SK-N-SH treated with all-trans-retinoic acid at 6 μM for 48 hours (cell line): ENCODE results near the gene TTC23L.
"Not testable (repeated sequence)": the region's sequence is repeated elsewhere in the genome, so short reads cannot be mapped to it uniquely, and the experiment has no call there.

Source experiments
- ATAC-seq: fragments of 200-7000 bp; cut with Tn5 transposase; 3 replicates; pipeline ENCODE4 v1.9.1; 2020; ENCODE audit warnings: mild to moderate bottlenecking, moderate library complexity
- ARNTL ChIP-seq: fragments of 450-650 bp; formaldehyde crosslinking; IDR thresholded peaks from 2 replicates; pipeline ENCODE4 v1.5.0; 2020; ENCODE audit warnings: low read depth, mild to moderate bottlenecking, moderate library complexity, borderline replicate concordance
- BACH2 ChIP-seq: fragments of 250-450 bp; sonication (Bioruptor Pico); IDR thresholded peaks from 2 replicates; pipeline ENCODE4 v1.9.0; 2021; ENCODE audit warnings: mild to moderate bottlenecking, borderline replicate concordance
- CREB5 ChIP-seq: fragments of 250-450 bp; sonication (Bioruptor Pico); IDR thresholded peaks from 2 replicates; pipeline ENCODE4 v1.5.1; 2020; ENCODE audit warnings: low read depth, mild to moderate bottlenecking, moderate library complexity
- CSDC2 ChIP-seq: fragments of 250-450 bp; sonication (Bioruptor Pico); IDR thresholded peaks from 2 replicates; pipeline ENCODE4 v1.5.0; 2020; ENCODE audit warnings: mild to moderate bottlenecking, moderate library complexity
- ESRRG ChIP-seq: fragments of 250-450 bp; sonication (Bioruptor Pico); IDR thresholded peaks from 2 replicates; pipeline ENCODE4 v1.6.1; 2021; ENCODE audit warnings: mild to moderate bottlenecking
- ISL1 ChIP-seq: fragments of 250-450 bp; sonication (Bioruptor Pico); IDR thresholded peaks from 2 replicates; pipeline ENCODE4 v2.1.2; 2022; ENCODE audit warnings: mild to moderate bottlenecking, moderate library complexity
- OSR1 ChIP-seq: fragments of 250-450 bp; sonication (Bioruptor Pico); IDR thresholded peaks from 2 replicates; pipeline ENCODE4 v1.8.0; 2022; ENCODE audit warnings: moderate library complexity, mild to moderate bottlenecking, inconsistent platforms
- PATZ1 ChIP-seq: fragments of 250-450 bp; sonication (Bioruptor Pico); IDR thresholded peaks from 2 replicates; pipeline ENCODE4 v1.8.0; 2020; ENCODE audit warnings: mild to moderate bottlenecking, moderate library complexity, borderline replicate concordance
- POU6F1 ChIP-seq: fragments of 250-450 bp; sonication (Bioruptor Pico); IDR thresholded peaks from 2 replicates; pipeline ENCODE4 v1.8.0; 2021; ENCODE audit warnings: low read depth, mild to moderate bottlenecking, moderate library complexity, borderline replicate concordance
- PPARA ChIP-seq: fragments of 250-450 bp; sonication (Bioruptor Pico); IDR thresholded peaks from 2 replicates; pipeline ENCODE4 v1.5.0; 2020; ENCODE audit warnings: mild to moderate bottlenecking, borderline replicate concordance
- SNAI2 ChIP-seq: fragments of 250-450 bp; sonication (Bioruptor Pico); IDR thresholded peaks from 2 replicates; pipeline ENCODE4 v1.5.0; 2020; ENCODE audit warnings: mild to moderate bottlenecking, moderate library complexity
- TCF4 ChIP-seq: fragments of 250-450 bp; sonication (Bioruptor Pico); IDR thresholded peaks from 2 replicates; pipeline ENCODE4 v1.8.0; 2021; ENCODE audit warnings: mild to moderate bottlenecking, moderate library complexity, borderline replicate concordance
- TOX ChIP-seq: fragments of 250-450 bp; sonication (Bioruptor Pico); IDR thresholded peaks from 2 replicates; pipeline ENCODE4 v1.8.0; 2021; ENCODE audit warnings: mild to moderate bottlenecking, moderate library complexity, borderline replicate concordance
- TSHZ2 ChIP-seq: fragments of 250-450 bp; sonication (Bioruptor Pico); IDR thresholded peaks from 2 replicates; pipeline ENCODE4 v1.5.0; 2020; ENCODE audit warnings: mild to moderate bottlenecking, moderate library complexity
- ZFP3 ChIP-seq: fragments of 250-450 bp; sonication (Bioruptor Pico); IDR thresholded peaks from 2 replicates; pipeline ENCODE4 v1.5.0; 2020; ENCODE audit warnings: mild to moderate bottlenecking, moderate library complexity
- ZFP30 ChIP-seq: fragments of 450-650 bp; formaldehyde crosslinking; IDR thresholded peaks from 2 replicates; pipeline ENCODE4 v1.5.0; 2022; ENCODE audit warnings: mild to moderate bottlenecking, moderate library complexity
- ZNF565 ChIP-seq: fragments of 450-650 bp; formaldehyde crosslinking; conservative IDR thresholded peaks from 2 replicates; pipeline ENCODE4 v1.5.0; 2020; ENCODE audit warnings: low read depth, mild to moderate bottlenecking, moderate library complexity
- ZNF70 ChIP-seq: fragments of 450-650 bp; formaldehyde crosslinking; IDR thresholded peaks from 2 replicates; pipeline ENCODE4 v1.5.0; 2020; ENCODE audit warnings: mild to moderate bottlenecking, moderate library complexity
- ZNF8 ChIP-seq: fragments of 450-650 bp; formaldehyde crosslinking; IDR thresholded peaks from 2 replicates; pipeline ENCODE4 v1.5.0; 2020; ENCODE audit warnings: mild to moderate bottlenecking, moderate library complexity

The TTC23L gene

GRCh38 chr5:34827588-34828506 is 11.1 kb upstream of the TTC23L start:
- ATAC-seq, result no peak
- TF ChIP-seq PPARA (CRISPR knock-in tag) (no peak), OSR1 (CRISPR knock-in tag) (no peak), ZNF565 (CRISPR knock-in tag) (no peak), TSHZ2 (CRISPR knock-in tag) (no peak), ESRRG (CRISPR knock-in tag) (no peak), BACH2 (no peak), SNAI2 (CRISPR knock-in tag) (no peak), PATZ1 (no peak), ARNTL (no peak), CREB5 (CRISPR knock-in tag) (no peak), ZFP3 (CRISPR knock-in tag) (no peak), ISL1 (no peak), POU6F1 (no peak), CSDC2 (CRISPR knock-in tag) (no peak), ZFP30 (no peak)

- not testable (repeated sequence) for ATAC-seq
These were observed 8.1 kb upstream of the TTC23L start for GRCh38 chr5:34830827-34831226.

- no peak for ATAC-seq
- TF ChIP-seq ZNF8 (no peak), ARNTL (no peak), TOX (CRISPR knock-in tag) (no peak), PPARA (CRISPR knock-in tag) (no peak), POU6F1 (no peak), CREB5 (CRISPR knock-in tag) (no peak), ZFP3 (CRISPR knock-in tag) (no peak), BACH2 (no peak), ZNF70 (CRISPR knock-in tag) (no peak), TSHZ2 (CRISPR knock-in tag) (no peak), ESRRG (CRISPR knock-in tag) (no peak), CSDC2 (CRISPR knock-in tag) (no peak), SNAI2 (CRISPR knock-in tag) (no peak), TCF4 (no peak)
These were observed 7.7 kb upstream of the TTC23L start for GRCh38 chr5:34831303-34831702.
